Measurements from ENCODE around the gene SPANXD.

- TF ChIP-seq, protein P1, sequence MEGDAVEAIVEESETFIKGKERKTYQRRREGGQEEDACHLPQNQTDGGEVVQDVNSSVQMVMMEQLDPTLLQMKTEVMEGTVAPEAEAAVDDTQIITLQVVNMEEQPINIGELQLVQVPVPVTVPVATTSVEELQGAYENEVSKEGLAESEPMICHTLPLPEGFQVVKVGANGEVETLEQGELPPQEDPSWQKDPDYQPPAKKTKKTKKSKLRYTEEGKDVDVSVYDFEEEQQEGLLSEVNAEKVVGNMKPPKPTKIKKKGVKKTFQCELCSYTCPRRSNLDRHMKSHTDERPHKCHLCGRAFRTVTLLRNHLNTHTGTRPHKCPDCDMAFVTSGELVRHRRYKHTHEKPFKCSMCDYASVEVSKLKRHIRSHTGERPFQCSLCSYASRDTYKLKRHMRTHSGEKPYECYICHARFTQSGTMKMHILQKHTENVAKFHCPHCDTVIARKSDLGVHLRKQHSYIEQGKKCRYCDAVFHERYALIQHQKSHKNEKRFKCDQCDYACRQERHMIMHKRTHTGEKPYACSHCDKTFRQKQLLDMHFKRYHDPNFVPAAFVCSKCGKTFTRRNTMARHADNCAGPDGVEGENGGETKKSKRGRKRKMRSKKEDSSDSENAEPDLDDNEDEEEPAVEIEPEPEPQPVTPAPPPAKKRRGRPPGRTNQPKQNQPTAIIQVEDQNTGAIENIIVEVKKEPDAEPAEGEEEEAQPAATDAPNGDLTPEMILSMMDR (IDR thresholded peaks at IDR 0.05) = no peak
- TF ChIP-seq POLR2AphosphoS5 (IDR thresholded peaks at IDR 0.05) (no peak), EP300 (IDR thresholded peaks at IDR 0.05) (no peak)
These were observed 30.2 kb downstream of the SPANXD start for GRCh38 chrX:141668371-141668770.
